ENCODE results near the gene BMP2K. TPM values are rescaled to one million over a fixed set of nuclear protein-coding genes. Genes with fewer than 3 reads are reported as not detected.

The BMP2K gene
- total and polyA plus RNA-seq, 4 donors, result 19.6 to 95.3 (median 40.4) TPM

GRCh38 chr4:78800965-78801364 lies 24.8 kb downstream of the BMP2K start:
- H3K4me1 ChIP-seq (ENCODE audit: control insufficient read depth, insufficient read depth, low read length), result no peaks in the 10 kb centered on the region
- peaks cover 2% of the 10 kb centered on the region for H3K9me3 ChIP-seq (ENCODE audit: control insufficient read depth, insufficient read depth, low read length)
- H3K27me3 ChIP-seq (ENCODE audit: control insufficient read depth, insufficient read depth, low read length), result no peaks in the 10 kb centered on the region
- no peaks in the 10 kb centered on the region for H3K36me3 ChIP-seq (ENCODE audit: control insufficient read depth, insufficient read depth, low read length)
- H3K4me3 ChIP-seq (ENCODE audit: low read depth, low read length), result no peak overlapping the region
- DNase-seq (ENCODE audit: low read depth in 4 of 6, low spot score in 6 of 6), result no peak
- no peak overlapping the region for H3K27ac ChIP-seq (ENCODE audit: low read depth, low read length)

- Histone ChIP-seq H3K9me3 (ENCODE audit: control insufficient read depth, insufficient read depth, low read length) (peaks cover 2% of the 10 kb centered on the region), H3K27me3 (ENCODE audit: control insufficient read depth, insufficient read depth, low read length) (no peaks in the 10 kb centered on the region), H3K4me3 (ENCODE audit: low read depth, low read length) (no peak overlapping the region), H3K36me3 (ENCODE audit: control insufficient read depth, insufficient read depth, low read length) (no peaks in the 10 kb centered on the region), H3K27ac (ENCODE audit: low read depth, low read length) (no peak overlapping the region), H3K4me1 (ENCODE audit: control insufficient read depth, insufficient read depth, low read length) (no peaks in the 10 kb centered on the region)
- DNase-seq (ENCODE audit: low read depth in 4 of 6, low spot score in 6 of 6), result no peak
- WGBS (ENCODE audit: insufficient coverage), result no CpG with 5 or more reads among the region's 1 CpG
These were observed 27.8 kb downstream of the BMP2K start for GRCh38 chr4:78803983-78804382.

GRCh38 chr4:78806943-78807460 lies 30.9 kb downstream of the BMP2K start:
- DNase-seq (ENCODE audit: low read depth in 4 of 6, low spot score in 6 of 6), result no peak
- no peak overlapping the region for H3K27ac ChIP-seq (ENCODE audit: low read depth, low read length)
- no peaks in the 10 kb centered on the region for H3K27me3 ChIP-seq (ENCODE audit: control insufficient read depth, insufficient read depth, low read length)
- no peaks in the 10 kb centered on the region for H3K4me1 ChIP-seq (ENCODE audit: control insufficient read depth, insufficient read depth, low read length)
- H3K4me3 ChIP-seq (ENCODE audit: low read depth, low read length), result no peak overlapping the region
- H3K9me3 ChIP-seq (ENCODE audit: control insufficient read depth, insufficient read depth, low read length), result peaks cover 2% of the 10 kb centered on the region
- WGBS (ENCODE audit: insufficient coverage), result no CpG with 5 or more reads among the region's 6 CpGs
- no peaks in the 10 kb centered on the region for H3K36me3 ChIP-seq (ENCODE audit: control insufficient read depth, insufficient read depth, low read length)

GRCh38 chr4:78809295-78809694 lies 33.1 kb downstream of the BMP2K start:
- H3K9me3 ChIP-seq (ENCODE audit: control insufficient read depth, insufficient read depth, low read length), result peaks cover 2% of the 10 kb centered on the region
- H3K4me3 ChIP-seq (ENCODE audit: low read depth, low read length), result no peak overlapping the region
- H3K4me1 ChIP-seq (ENCODE audit: control insufficient read depth, insufficient read depth, low read length), result no peaks in the 10 kb centered on the region
- DNase-seq (ENCODE audit: low read depth in 4 of 6, low spot score in 6 of 6), result no peak
- H3K27ac ChIP-seq (ENCODE audit: low read depth, low read length), result no peak overlapping the region
- H3K27me3 ChIP-seq (ENCODE audit: control insufficient read depth, insufficient read depth, low read length), result no peaks in the 10 kb centered on the region
- WGBS (ENCODE audit: insufficient coverage), result no CpG with 5 or more reads among the region's 2 CpGs
- H3K36me3 ChIP-seq (ENCODE audit: control insufficient read depth, insufficient read depth, low read length), result no peaks in the 10 kb centered on the region

GRCh38 chr4:78809928-78810835 lies 34.0 kb downstream of the BMP2K start:
- Histone ChIP-seq H3K27me3 (ENCODE audit: control insufficient read depth, insufficient read depth, low read length) (no peaks in the 10 kb centered on the region), H3K4me3 (ENCODE audit: low read depth, low read length) (no peak overlapping the region), H3K36me3 (ENCODE audit: control insufficient read depth, insufficient read depth, low read length) (no peaks in the 10 kb centered on the region), H3K27ac (ENCODE audit: low read depth, low read length) (no peak overlapping the region), H3K9me3 (ENCODE audit: control insufficient read depth, insufficient read depth, low read length) (no peaks in the 10 kb centered on the region), H3K4me1 (ENCODE audit: control insufficient read depth, insufficient read depth, low read length) (no peaks in the 10 kb centered on the region)
- DNase-seq (ENCODE audit: low read depth in 4 of 6, low spot score in 6 of 6), result no peak
- 50% methylated on average over 1 of the region's 7 CpGs for WGBS (ENCODE audit: insufficient coverage)

- DNase-seq (ENCODE audit: low read depth in 4 of 6, low spot score in 6 of 6), result no peak
- Histone ChIP-seq H3K4me3 (ENCODE audit: low read depth, low read length) (no peak overlapping the region), H3K27me3 (ENCODE audit: control insufficient read depth, insufficient read depth, low read length) (no peaks in the 10 kb centered on the region), H3K4me1 (ENCODE audit: control insufficient read depth, insufficient read depth, low read length) (no peaks in the 10 kb centered on the region), H3K27ac (ENCODE audit: low read depth, low read length) (no peak overlapping the region), H3K36me3 (ENCODE audit: control insufficient read depth, insufficient read depth, low read length) (no peaks in the 10 kb centered on the region), H3K9me3 (ENCODE audit: control insufficient read depth, insufficient read depth, low read length) (no peaks in the 10 kb centered on the region)
- WGBS (ENCODE audit: insufficient coverage), result no CpG with 5 or more reads among the region's 2 CpGs
These were observed 34.9 kb downstream of the BMP2K start for GRCh38 chr4:78811034-78811433.

- H3K9me3 ChIP-seq (ENCODE audit: control insufficient read depth, insufficient read depth, low read length), result no peaks in the 10 kb centered on the region
- no peaks in the 10 kb centered on the region for H3K36me3 ChIP-seq (ENCODE audit: control insufficient read depth, insufficient read depth, low read length)
- H3K27me3 ChIP-seq (ENCODE audit: control insufficient read depth, insufficient read depth, low read length), result no peaks in the 10 kb centered on the region
- H3K4me1 ChIP-seq (ENCODE audit: control insufficient read depth, insufficient read depth, low read length), result no peaks in the 10 kb centered on the region
- 75% methylated on average over 2 of the region's 4 CpGs for WGBS (ENCODE audit: insufficient coverage)
- H3K4me3 ChIP-seq (ENCODE audit: low read depth, low read length), result no peak overlapping the region
- H3K27ac ChIP-seq (ENCODE audit: low read depth, low read length), result no peak overlapping the region
- no peak for DNase-seq (ENCODE audit: low read depth in 4 of 6, low spot score in 6 of 6)
These were observed 42.5 kb downstream of the BMP2K start for GRCh38 chr4:78818530-78819079.

GRCh38 chr4:78824001-78824400 lies 47.9 kb downstream of the BMP2K start:
- Histone ChIP-seq H3K4me3 (ENCODE audit: low read depth, low read length) (no peak overlapping the region), H3K27ac (ENCODE audit: low read depth, low read length) (no peak overlapping the region), H3K4me1 (ENCODE audit: control insufficient read depth, insufficient read depth, low read length) (no peaks in the 10 kb centered on the region), H3K9me3 (ENCODE audit: control insufficient read depth, insufficient read depth, low read length) (no peaks in the 10 kb centered on the region), H3K36me3 (ENCODE audit: control insufficient read depth, insufficient read depth, low read length) (peaks cover 5% of the 10 kb centered on the region), H3K27me3 (ENCODE audit: control insufficient read depth, insufficient read depth, low read length) (no peaks in the 10 kb centered on the region)
- DNase-seq (ENCODE audit: low read depth in 4 of 6, low spot score in 6 of 6), result no peak
- no CpG with 5 or more reads among the region's 1 CpG for WGBS (ENCODE audit: insufficient coverage)

- Histone ChIP-seq H3K27ac (ENCODE audit: low read depth, low read length) (no peak overlapping the region), H3K36me3 (ENCODE audit: control insufficient read depth, insufficient read depth, low read length) (peaks cover 10% of the 10 kb centered on the region), H3K4me1 (ENCODE audit: control insufficient read depth, insufficient read depth, low read length) (no peaks in the 10 kb centered on the region), H3K9me3 (ENCODE audit: control insufficient read depth, insufficient read depth, low read length) (no peaks in the 10 kb centered on the region), H3K4me3 (ENCODE audit: low read depth, low read length) (no peak overlapping the region), H3K27me3 (ENCODE audit: control insufficient read depth, insufficient read depth, low read length) (no peaks in the 10 kb centered on the region)
- DNase-seq (ENCODE audit: low read depth in 4 of 6, low spot score in 6 of 6), result no peak
- 96% methylated on average over 3 of the region's 3 CpGs for WGBS (ENCODE audit: insufficient coverage)
These were observed 51.0 kb downstream of the BMP2K start for GRCh38 chr4:78827191-78827590.

GRCh38 chr4:78829296-78829695 lies 53.1 kb downstream of the BMP2K start:
- no peaks in the 10 kb centered on the region for H3K27me3 ChIP-seq (ENCODE audit: control insufficient read depth, insufficient read depth, low read length)
- H3K9me3 ChIP-seq (ENCODE audit: control insufficient read depth, insufficient read depth, low read length), result no peaks in the 10 kb centered on the region
- no peak overlapping the region for H3K27ac ChIP-seq (ENCODE audit: low read depth, low read length)
- no peak overlapping the region for H3K4me3 ChIP-seq (ENCODE audit: low read depth, low read length)
- peak in 1 of 6 donors; percentile 5 for DNase-seq (ENCODE audit: low read depth in 4 of 6, low spot score in 6 of 6)
- H3K36me3 ChIP-seq (ENCODE audit: control insufficient read depth, insufficient read depth, low read length), result peaks cover 10% of the 10 kb centered on the region
- H3K4me1 ChIP-seq (ENCODE audit: control insufficient read depth, insufficient read depth, low read length), result no peaks in the 10 kb centered on the region

All from spinal cord (tissue), 10 donors.